HepG2 (cell line): ENCODE results near the gene DDI2. TPM values are rescaled to one million over a fixed set of nuclear protein-coding genes. Genes with fewer than 3 reads are reported as not detected.

Experiments
- ATAC-seq: fragments of 200-7000 bp; cut with Tn5 transposase; 3 replicates; pipeline ENCODE4 v1.9.1; 2020; ENCODE audit warnings: mild to moderate bottlenecking, moderate library complexity
- BruUV-seq: library from RNA; stranded (reverse); fragments of 400-500 nt; replicated peaks from 2 replicates; lab custom pipeline; 2021; lab: Mats Ljungman, UMichigan
- CTCF ChIA-PET: fragments of 300-600 bp; formaldehyde crosslinking; extraction: SDS; loops from one replicate; lab custom pipeline; 2021; ENCODE audit warnings: low total read pairs, inconsistent platforms, low intra/inter-chr PET ratio; lab: Yijun Ruan, JAX
- POLR2A ChIA-PET: fragments of 350-600 bp; sonication (Branson Sonifier 250); formaldehyde crosslinking; loops from one replicate; lab custom pipeline; 2020; ENCODE audit warnings: antibody characterized with exemption, inconsistent platforms; lab: Yijun Ruan, JAX
- DNase-seq: peaks from one replicate; pipeline ENCODE4 v3.0.0-alpha.2; 2015; ENCODE audit warnings: low spot score
- FAIRE-seq: peaks from 3 replicates; lab custom pipeline; 2011; peaks lifted over from hg19 to GRCh38; lab: Jason Lieb, UNC
- H2AFZ ChIP-seq: one replicate; pipeline ENCODE4 v1.6.1; 2011; ENCODE audit warnings: low read length, inconsistent platforms
- H3K27ac ChIP-seq: fragments of 300-600 bp; 3 replicates; pipeline ENCODE4 v1.8.0; 2011; ENCODE audit warnings: mixed run types, mild to moderate bottlenecking, mixed read lengths, low read length, inconsistent platforms; ENCODE audit not compliant: insufficient read depth; ENCODE audit errors: extremely low read length
- H3K27me3 ChIP-seq, 2 experiments: fragments of 200-600 bp in 1 of 2; 2 replicates in 1 of 2; 3 replicates in 1 of 2; pipeline versions ENCODE4 v1.6.0 to v1.8.0; 2011; ENCODE audit warnings: low read length in 2 of 2, mild to moderate bottlenecking in 2 of 2, moderate library complexity in 2 of 2, inconsistent platforms in 1 of 2; ENCODE audit not compliant: insufficient read depth in 2 of 2, control insufficient read depth in 1 of 2
- H3K36me3 ChIP-seq, 2 experiments: fragments of 200-600 bp in 1 of 2; replicated peaks in 1 of 2; 2 replicates in 1 of 2; 3 replicates in 1 of 2; pipeline versions ENCODE4 v1.5.1 to v1.8.0; 2011; ENCODE audit warnings: low read length in 2 of 2, inconsistent platforms in 1 of 2; ENCODE audit not compliant: insufficient read depth in 2 of 2, control insufficient read depth in 1 of 2
- H3K4me1 ChIP-seq: 2 replicates; pipeline ENCODE4 v1.5.1; 2012; ENCODE audit warnings: low read length, inconsistent platforms; ENCODE audit not compliant: insufficient read depth
- H3K4me2 ChIP-seq: 2 replicates; pipeline ENCODE4 v1.6.0; 2011; ENCODE audit warnings: low read depth, low read length, inconsistent platforms
- H3K4me3 ChIP-seq, 3 experiments: fragments of 200-600 bp in 1 of 3; sonication (generic), shearing (Covaris generic) in 1 of 3; replicated peaks in 1 of 3; 2 replicates each; pipeline ENCODE4 v1.5.1; 2011 to 2016; ENCODE audit warnings: low read length in 3 of 3, inconsistent platforms in 2 of 3, low read depth in 2 of 3, mild to moderate bottlenecking in 2 of 3, control low read depth in 1 of 3, mixed read lengths in 1 of 3; ENCODE audit not compliant: insufficient read depth in 1 of 3
- H3K79me2 ChIP-seq: one replicate; pipeline ENCODE4 v1.6.1; 2011; ENCODE audit warnings: low read length, inconsistent platforms; ENCODE audit not compliant: insufficient read depth
- H3K9ac ChIP-seq: 2 replicates; pipeline ENCODE4 v1.6.0; 2011; ENCODE audit warnings: mild to moderate bottlenecking, low read depth, low read length, inconsistent platforms; ENCODE audit not compliant: insufficient read depth
- H3K9me3 ChIP-seq: 2 replicates; pipeline ENCODE4 v1.5.1; 2012; ENCODE audit warnings: mild to moderate bottlenecking, low read length
- H4K20me1 ChIP-seq: 2 replicates; pipeline ENCODE4 v1.6.0; 2011; ENCODE audit warnings: inconsistent platforms, mild to moderate bottlenecking, low read length, moderate library complexity; ENCODE audit not compliant: insufficient read depth
- CC2D1A ChIP-seq: sonication (generic); formaldehyde crosslinking; IDR thresholded peaks from 2 replicates; pipeline ENCODE4 v1.8.1; 2023; ENCODE audit warnings: mild to moderate bottlenecking, missing genetic modification reagents
- CENPT ChIP-seq: sonication (generic); formaldehyde crosslinking; IDR thresholded peaks from 2 replicates; pipeline ENCODE4 v1.8.0; 2022; ENCODE audit warnings: low read depth, mild to moderate bottlenecking, moderate library complexity, missing genetic modification reagents
- ERF ChIP-seq: IDR thresholded peaks from 2 replicates; pipeline ENCODE4 v1.6.1; 2018; ENCODE audit warnings: missing biosample characterization, missing genetic modification reagents
- GTF2F1 ChIP-seq: fragments of 150-350 bp; IDR thresholded peaks from 2 replicates; pipeline ENCODE4 v1.6.1; 2014; ENCODE audit warnings: low read length
- HINFP ChIP-seq: sonication (generic); formaldehyde crosslinking; IDR thresholded peaks from 2 replicates; pipeline ENCODE4 v1.4.0; 2020; ENCODE audit warnings: low read depth, mild to moderate bottlenecking, missing genetic modification reagents
- MLLT10 ChIP-seq: sonication (generic); formaldehyde crosslinking; IDR thresholded peaks from 2 replicates; pipeline ENCODE4 v1.4.0; 2020; ENCODE audit warnings: missing genetic modification reagents
- NR1H2 ChIP-seq: sonication (generic); formaldehyde crosslinking; IDR thresholded peaks from 2 replicates; pipeline ENCODE4 v1.8.1; 2022; ENCODE audit warnings: low read depth, missing genetic modification reagents, borderline replicate concordance
- RFX5 ChIP-seq: IDR thresholded peaks from 2 replicates; pipeline ENCODE4 v1.6.1; 2011; ENCODE audit warnings: low read depth, low read length, improper control_type of control experiment
- TGIF2 ChIP-seq: IDR thresholded peaks from 2 replicates; pipeline ENCODE4 v1.6.1; 2016; ENCODE audit warnings: control low read depth, missing compliant biosample characterization
- THAP8 ChIP-seq: sonication (generic); formaldehyde crosslinking; IDR thresholded peaks from 2 replicates; pipeline ENCODE4 v1.5.1; 2020; ENCODE audit warnings: missing genetic modification reagents, mild to moderate bottlenecking, borderline replicate concordance
- U2AF1 ChIP-seq: fragments of 200-400 bp; formaldehyde crosslinking; optimal IDR thresholded peaks from 2 replicates; pipeline ENCODE3; 2017; ENCODE audit warnings: mild to moderate bottlenecking, low read depth, low read length
- ZBTB1 ChIP-seq: sonication (generic); formaldehyde crosslinking; IDR thresholded peaks from 2 replicates; pipeline ENCODE4 v1.4.0; 2020; ENCODE audit warnings: missing genetic modification reagents, borderline replicate concordance
- ZNF251 ChIP-seq: sonication (generic); formaldehyde crosslinking; IDR thresholded peaks from 2 replicates; pipeline ENCODE4 v1.9.0; 2021; ENCODE audit warnings: mild to moderate bottlenecking, missing genetic modification reagents
- ZNF337 ChIP-seq: sonication (generic); formaldehyde crosslinking; IDR thresholded peaks from 2 replicates; pipeline ENCODE4 v1.5.1; 2020; ENCODE audit warnings: missing genetic modification reagents, low read depth, mild to moderate bottlenecking, borderline replicate concordance
- ZSCAN22 ChIP-seq: sonication (generic); formaldehyde crosslinking; IDR thresholded peaks from 2 replicates; pipeline ENCODE4 v1.4.0; 2020; ENCODE audit warnings: mild to moderate bottlenecking, missing genetic modification reagents
- WGBS: methylation state at CpG from one replicate; pipeline ENCODE4 v1.1.6; 2017; ENCODE audit warnings: low lambda C conversion rate; 5-methylcytosine and 5-hydroxymethylcytosine counted together
- in situ Hi-C: cut with HindIII; loops from 2 replicates; pipeline ENCODE4 v1.10.0; 2017; ENCODE audit warnings: low pct_unique_long_range_greater_than_20kb; ENCODE audit not compliant: extremely low pct_ligation_motif_present
- intact Hi-C: fragments of 100-400 bp; cut with micrococcal nuclease; formaldehyde crosslinking; loops from one replicate; pipeline ENCODE4 v1.10.0; 2022; ENCODE audit not compliant: unreplicated experiment
- polyA plus RNA-seq, 8 experiments: library from polyadenylated mRNA; depleted of rRNA in 3 of 8; stranded (reverse) in 7 of 8; unstranded in 1 of 8; fragments of >200 nt; fragmentation: Illumina TruSeq in 4 of 8; extraction: Trizol in 4 of 8; gene quantifications; 2 replicates each; pipeline versions ENCODE4 v1.2.1 to v1.2.3, GENCODE V29; 2011 to 2016; ENCODE audit warnings: low read depth in 4 of 8, missing spikeins in 1 of 8, mixed read lengths in 1 of 8; ENCODE audit not compliant: insufficient read depth in 1 of 8
- total RNA-seq, 5 experiments: library from RNA; depleted of rRNA; stranded (reverse); fragments of >200 nt; fragmentation: Illumina TruSeq; extraction: Trizol; gene quantifications; 2 replicates each; pipeline ENCODE4 v1.2.3, GENCODE V29; 2016; ENCODE audit warnings: low read depth in 1 of 5
- TF ChIP-seq, protein P1 (sequence below): sonication (generic); formaldehyde crosslinking; IDR thresholded peaks from 2 replicates; pipeline ENCODE4 v1.5.1; 2020; ENCODE audit warnings: mild to moderate bottlenecking, missing genetic modification reagents, moderate library complexity
- TF ChIP-seq, protein P2 (sequence below): sonication (generic); formaldehyde crosslinking; IDR thresholded peaks from 2 replicates; pipeline ENCODE4 v1.5.0; 2020; ENCODE audit warnings: mild to moderate bottlenecking, missing genetic modification reagents

The DDI2 gene
- total and polyA plus RNA-seq, 2 of the 13 experiments (the other 11 are each of a cell fraction or from before 2014, with no cell fraction given), result 8.5 to 25.7 TPM

DNA sequence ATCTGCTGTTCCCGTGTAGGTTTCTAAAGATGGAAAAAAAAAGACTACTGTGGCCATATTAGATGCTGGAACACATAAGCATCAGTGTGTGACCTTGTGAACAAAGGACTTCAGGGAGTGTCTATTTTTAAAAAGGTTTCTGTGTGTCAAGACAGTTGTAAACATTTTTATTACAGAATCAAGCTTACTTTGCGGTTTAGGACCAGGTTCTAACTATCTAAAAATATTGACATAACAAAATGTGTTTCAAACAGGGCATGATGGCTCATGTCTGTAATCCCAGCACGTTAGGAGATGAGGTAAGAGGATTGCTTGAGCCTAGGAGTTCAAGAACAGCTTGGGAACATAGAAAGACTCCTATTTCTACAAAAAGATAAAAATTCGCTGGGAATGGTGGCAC, 7.1 kb upstream of the DDI2 start:
- no TSS peak for BruUV-seq
- H3K4me3 ChIP-seq, result no peak overlapping the region
- H2AFZ ChIP-seq, result no peak overlapping the region
- peak overlapping the region; percentile 20; the same call in 1 of the 2 replicates for H3K4me2 ChIP-seq
- no peaks in the 10 kb centered on the region for H3K27me3 ChIP-seq
- POLR2A ChIA-PET, result interaction anchor here (1.7 kb wide), 1 partner anchor 8 kb away, joined by 16 read pairs; no protein-coding TSS in a partner anchor
- FAIRE-seq (peak; percentile 51), DNase-seq (peak; percentile 71), ATAC-seq (peak; percentile 42; the same call in 2 of the 3 replicates)
- WGBS, result 1% methylated on average over 4 of the region's 4 CpGs
- no peak overlapping the region for H3K9ac ChIP-seq
- in situ Hi-C loops (no loop called here), intact Hi-C loops (no loop called here)
- H4K20me1 ChIP-seq, result no peaks in the 10 kb centered on the region
- H3K79me2 ChIP-seq, result no peaks in the 10 kb centered on the region
- no peaks in the 10 kb centered on the region for H3K9me3 ChIP-seq
- peaks cover 32% of the 10 kb centered on the region for H3K4me1 ChIP-seq
- H3K27ac ChIP-seq, result no peak overlapping the region
- no peaks in the 10 kb centered on the region for H3K36me3 ChIP-seq
- CTCF ChIA-PET, result no interaction called here
- TF ChIP-seq ERF (CRISPR knock-in tag) (no peak), MLLT10 (CRISPR knock-in tag) (no peak), GTF2F1 (no peak), ZSCAN22 (CRISPR knock-in tag) (no peak), ZNF251 (CRISPR knock-in tag) (no peak), ZBTB1 (CRISPR knock-in tag) (no peak), TGIF2 (CRISPR knock-in tag) (no peak), U2AF1 (no peak), RFX5 (no peak), HINFP (CRISPR knock-in tag) (no peak), ZNF337 (CRISPR knock-in tag) (no peak), CC2D1A (CRISPR knock-in tag) (no peak), THAP8 (CRISPR knock-in tag) (no peak), CENPT (no peak), NR1H2 (CRISPR knock-in tag) (no peak)
- TF ChIP-seq, protein P1, sequence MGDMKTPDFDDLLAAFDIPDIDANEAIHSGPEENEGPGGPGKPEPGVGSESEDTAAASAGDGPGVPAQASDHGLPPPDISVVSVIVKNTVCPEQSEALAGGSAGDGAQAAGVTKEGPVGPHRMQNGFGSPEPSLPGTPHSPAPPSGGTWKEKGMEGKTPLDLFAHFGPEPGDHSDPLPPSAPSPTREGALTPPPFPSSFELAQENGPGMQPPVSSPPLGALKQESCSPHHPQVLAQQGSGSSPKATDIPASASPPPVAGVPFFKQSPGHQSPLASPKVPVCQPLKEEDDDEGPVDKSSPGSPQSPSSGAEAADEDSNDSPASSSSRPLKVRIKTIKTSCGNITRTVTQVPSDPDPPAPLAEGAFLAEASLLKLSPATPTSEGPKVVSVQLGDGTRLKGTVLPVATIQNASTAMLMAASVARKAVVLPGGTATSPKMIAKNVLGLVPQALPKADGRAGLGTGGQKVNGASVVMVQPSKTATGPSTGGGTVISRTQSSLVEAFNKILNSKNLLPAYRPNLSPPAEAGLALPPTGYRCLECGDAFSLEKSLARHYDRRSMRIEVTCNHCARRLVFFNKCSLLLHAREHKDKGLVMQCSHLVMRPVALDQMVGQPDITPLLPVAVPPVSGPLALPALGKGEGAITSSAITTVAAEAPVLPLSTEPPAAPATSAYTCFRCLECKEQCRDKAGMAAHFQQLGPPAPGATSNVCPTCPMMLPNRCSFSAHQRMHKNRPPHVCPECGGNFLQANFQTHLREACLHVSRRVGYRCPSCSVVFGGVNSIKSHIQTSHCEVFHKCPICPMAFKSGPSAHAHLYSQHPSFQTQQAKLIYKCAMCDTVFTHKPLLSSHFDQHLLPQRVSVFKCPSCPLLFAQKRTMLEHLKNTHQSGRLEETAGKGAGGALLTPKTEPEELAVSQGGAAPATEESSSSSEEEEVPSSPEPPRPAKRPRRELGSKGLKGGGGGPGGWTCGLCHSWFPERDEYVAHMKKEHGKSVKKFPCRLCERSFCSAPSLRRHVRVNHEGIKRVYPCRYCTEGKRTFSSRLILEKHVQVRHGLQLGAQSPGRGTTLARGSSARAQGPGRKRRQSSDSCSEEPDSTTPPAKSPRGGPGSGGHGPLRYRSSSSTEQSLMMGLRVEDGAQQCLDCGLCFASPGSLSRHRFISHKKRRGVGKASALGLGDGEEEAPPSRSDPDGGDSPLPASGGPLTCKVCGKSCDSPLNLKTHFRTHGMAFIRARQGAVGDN (CRISPR knock-in tag), result no peak
- TF ChIP-seq, protein P2, sequence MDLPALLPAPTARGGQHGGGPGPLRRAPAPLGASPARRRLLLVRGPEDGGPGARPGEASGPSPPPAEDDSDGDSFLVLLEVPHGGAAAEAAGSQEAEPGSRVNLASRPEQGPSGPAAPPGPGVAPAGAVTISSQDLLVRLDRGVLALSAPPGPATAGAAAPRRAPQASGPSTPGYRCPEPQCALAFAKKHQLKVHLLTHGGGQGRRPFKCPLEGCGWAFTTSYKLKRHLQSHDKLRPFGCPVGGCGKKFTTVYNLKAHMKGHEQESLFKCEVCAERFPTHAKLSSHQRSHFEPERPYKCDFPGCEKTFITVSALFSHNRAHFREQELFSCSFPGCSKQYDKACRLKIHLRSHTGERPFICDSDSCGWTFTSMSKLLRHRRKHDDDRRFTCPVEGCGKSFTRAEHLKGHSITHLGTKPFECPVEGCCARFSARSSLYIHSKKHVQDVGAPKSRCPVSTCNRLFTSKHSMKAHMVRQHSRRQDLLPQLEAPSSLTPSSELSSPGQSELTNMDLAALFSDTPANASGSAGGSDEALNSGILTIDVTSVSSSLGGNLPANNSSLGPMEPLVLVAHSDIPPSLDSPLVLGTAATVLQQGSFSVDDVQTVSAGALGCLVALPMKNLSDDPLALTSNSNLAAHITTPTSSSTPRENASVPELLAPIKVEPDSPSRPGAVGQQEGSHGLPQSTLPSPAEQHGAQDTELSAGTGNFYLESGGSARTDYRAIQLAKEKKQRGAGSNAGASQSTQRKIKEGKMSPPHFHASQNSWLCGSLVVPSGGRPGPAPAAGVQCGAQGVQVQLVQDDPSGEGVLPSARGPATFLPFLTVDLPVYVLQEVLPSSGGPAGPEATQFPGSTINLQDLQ (CRISPR knock-in tag), result no peak
